ENCODE measurements around the gene NTN1.

NTN1 gene

DNA sequence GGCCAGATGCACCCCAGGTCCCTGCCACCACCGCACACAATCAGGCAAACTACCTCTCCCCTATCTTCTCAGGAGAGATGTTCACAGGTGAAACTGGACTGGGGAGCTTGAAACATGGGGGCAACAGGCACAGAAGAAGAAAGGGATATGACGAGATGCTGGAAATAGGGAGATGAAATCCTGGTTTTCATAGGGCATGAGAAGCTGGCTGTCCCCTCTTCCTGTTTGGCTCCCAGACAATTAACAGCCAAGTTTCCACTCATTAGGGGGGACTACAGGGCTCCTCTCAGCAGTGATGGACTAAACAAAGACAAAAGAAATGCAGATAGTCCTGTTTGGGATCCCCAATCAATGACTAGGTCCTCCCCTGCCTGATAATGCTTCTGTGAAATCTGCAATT is 266.0 kb downstream of the NTN1 start:
- DNase-seq, result no peak

GRCh38 chr17:9290226-9290613 is 268.9 kb downstream of the NTN1 start:
- no peak for DNase-seq

GRCh38 chr17:9291912-9292560 is 270.7 kb downstream of the NTN1 start:
- DNase-seq, result peak; percentile 23

- DNase-seq, result no peak
Observed at GRCh38 chr17:9292561-9292941, 271.2 kb downstream of the NTN1 start.
